Prostate gland (tissue), 2 donors: ENCODE measurements around the gene KDM4D.
A peak's percentile ranks its signal among the peaks of the same experiment; 100 is the strongest.

Experiments used
- POLR2A ChIP-seq: fragments of 450-650 bp; IDR thresholded peaks from one replicate; pipeline ENCODE4 v1.6.1; 2016; ENCODE audit warnings: antibody characterized with exemption, mild to moderate bottlenecking
- POLR2AphosphoS5 ChIP-seq: sonication (generic); formaldehyde crosslinking; IDR thresholded peaks from one replicate; pipeline ENCODE4 v1.6.1; 2017; ENCODE audit warnings: antibody characterized with exemption
- TF ChIP-seq, protein P1 (sequence below), 4 experiments: fragments of 200-600 bp in 2 of 4; fragments of 450-650 bp in 2 of 4; sonication (generic) in 2 of 4; IDR thresholded peaks; 1 replicate in 3 of 4; 2 replicates in 1 of 4; pipeline ENCODE4 v1.5.1; 2016 to 2019; ENCODE audit warnings: antibody characterized with exemption in 4 of 4, mild to moderate bottlenecking in 2 of 4, moderate library complexity in 2 of 4

DNA sequence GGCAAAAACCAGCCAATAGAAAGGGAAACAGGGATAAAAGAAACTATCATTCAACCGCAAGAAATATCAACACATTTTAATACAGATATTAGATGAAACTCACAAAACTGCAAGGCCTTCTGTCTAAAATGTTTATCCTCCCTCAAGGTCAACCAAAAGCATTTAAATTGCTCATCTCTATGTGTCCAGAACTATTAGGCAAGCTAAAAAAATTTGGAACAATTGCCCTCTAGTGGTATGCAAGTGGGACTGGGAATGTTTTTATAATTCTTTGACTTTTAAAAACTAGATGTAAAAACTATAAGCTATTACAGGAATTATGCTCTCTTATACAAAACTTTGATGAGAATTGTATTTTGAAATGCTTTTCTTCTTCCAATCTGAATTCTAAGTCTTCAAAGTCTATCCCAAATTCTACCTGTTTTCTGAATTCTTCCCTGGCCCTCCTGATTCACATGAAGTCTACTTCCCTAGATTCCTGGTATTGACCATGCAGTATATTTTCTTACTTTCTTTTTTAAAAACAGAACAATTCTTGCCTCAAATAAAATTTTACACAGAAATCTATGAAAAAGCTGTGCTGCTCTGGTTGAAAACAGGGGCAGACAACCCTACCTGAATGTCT, 5.1 kb upstream of the KDM4D start:
- TF ChIP-seq, protein P1, sequence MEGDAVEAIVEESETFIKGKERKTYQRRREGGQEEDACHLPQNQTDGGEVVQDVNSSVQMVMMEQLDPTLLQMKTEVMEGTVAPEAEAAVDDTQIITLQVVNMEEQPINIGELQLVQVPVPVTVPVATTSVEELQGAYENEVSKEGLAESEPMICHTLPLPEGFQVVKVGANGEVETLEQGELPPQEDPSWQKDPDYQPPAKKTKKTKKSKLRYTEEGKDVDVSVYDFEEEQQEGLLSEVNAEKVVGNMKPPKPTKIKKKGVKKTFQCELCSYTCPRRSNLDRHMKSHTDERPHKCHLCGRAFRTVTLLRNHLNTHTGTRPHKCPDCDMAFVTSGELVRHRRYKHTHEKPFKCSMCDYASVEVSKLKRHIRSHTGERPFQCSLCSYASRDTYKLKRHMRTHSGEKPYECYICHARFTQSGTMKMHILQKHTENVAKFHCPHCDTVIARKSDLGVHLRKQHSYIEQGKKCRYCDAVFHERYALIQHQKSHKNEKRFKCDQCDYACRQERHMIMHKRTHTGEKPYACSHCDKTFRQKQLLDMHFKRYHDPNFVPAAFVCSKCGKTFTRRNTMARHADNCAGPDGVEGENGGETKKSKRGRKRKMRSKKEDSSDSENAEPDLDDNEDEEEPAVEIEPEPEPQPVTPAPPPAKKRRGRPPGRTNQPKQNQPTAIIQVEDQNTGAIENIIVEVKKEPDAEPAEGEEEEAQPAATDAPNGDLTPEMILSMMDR (IDR thresholded peaks at IDR 0.05): peak in 3 of 4 experiments; percentile 27 to 46 (median 41)
- TF ChIP-seq POLR2A (no peak), POLR2AphosphoS5 (no peak)
